ENCODE results near the gene KIAA1549. TPM values are rescaled to one million over a fixed set of nuclear protein-coding genes. Genes with fewer than 3 reads are reported as not detected.

The KIAA1549 gene
- total and polyA plus RNA-seq, 2 of the 8 experiments (the other 6 are each of a cell fraction or from before 2014, with no cell fraction given), result 6.5 to 17.3 TPM

DNA sequence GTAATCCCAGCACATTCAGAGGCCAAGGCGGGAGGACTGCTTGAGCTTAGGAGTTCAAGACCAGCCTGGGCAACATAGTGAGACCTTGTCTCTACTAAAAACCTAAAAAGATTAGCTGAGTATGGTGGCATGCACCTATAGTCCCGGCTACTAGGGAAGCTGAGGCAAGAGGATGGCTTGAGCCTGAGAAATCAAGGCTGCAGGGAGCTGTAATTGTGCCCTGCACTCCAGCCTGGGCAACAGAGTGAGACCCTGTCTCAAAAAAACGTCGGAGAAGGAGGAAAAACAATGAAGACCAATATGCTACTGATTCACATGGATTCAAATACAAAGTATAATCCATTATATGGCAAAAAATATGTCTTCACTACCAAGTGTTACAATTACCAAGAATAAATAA is 41.1 kb upstream of the KIAA1549 start (continued):
- TF ChIP-seq, protein P1, sequence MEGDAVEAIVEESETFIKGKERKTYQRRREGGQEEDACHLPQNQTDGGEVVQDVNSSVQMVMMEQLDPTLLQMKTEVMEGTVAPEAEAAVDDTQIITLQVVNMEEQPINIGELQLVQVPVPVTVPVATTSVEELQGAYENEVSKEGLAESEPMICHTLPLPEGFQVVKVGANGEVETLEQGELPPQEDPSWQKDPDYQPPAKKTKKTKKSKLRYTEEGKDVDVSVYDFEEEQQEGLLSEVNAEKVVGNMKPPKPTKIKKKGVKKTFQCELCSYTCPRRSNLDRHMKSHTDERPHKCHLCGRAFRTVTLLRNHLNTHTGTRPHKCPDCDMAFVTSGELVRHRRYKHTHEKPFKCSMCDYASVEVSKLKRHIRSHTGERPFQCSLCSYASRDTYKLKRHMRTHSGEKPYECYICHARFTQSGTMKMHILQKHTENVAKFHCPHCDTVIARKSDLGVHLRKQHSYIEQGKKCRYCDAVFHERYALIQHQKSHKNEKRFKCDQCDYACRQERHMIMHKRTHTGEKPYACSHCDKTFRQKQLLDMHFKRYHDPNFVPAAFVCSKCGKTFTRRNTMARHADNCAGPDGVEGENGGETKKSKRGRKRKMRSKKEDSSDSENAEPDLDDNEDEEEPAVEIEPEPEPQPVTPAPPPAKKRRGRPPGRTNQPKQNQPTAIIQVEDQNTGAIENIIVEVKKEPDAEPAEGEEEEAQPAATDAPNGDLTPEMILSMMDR (IDR thresholded peaks at IDR 0.05; ENCODE audit: control extremely low read depth in 1 of 3, insufficient read depth in 1 of 3, low read depth in 1 of 3, low read length in 3 of 3), result no peak
- TF ChIP-seq GTF2F1 (IDR thresholded peaks at IDR 0.05; ENCODE audit: borderline replicate concordance, low read depth, low read length) (no peak), MAFK (IDR thresholded peaks at IDR 0.05; ENCODE audit: low read depth, low read length) (no peak), CBX5 (IDR thresholded peaks at IDR 0.05; ENCODE audit: low read depth, low read length) (no peak), NRF1 (IDR thresholded peaks at IDR 0.05; ENCODE audit: low read depth, low read length) (no peak), GABPA (IDR thresholded peaks at IDR 0.05; ENCODE audit: borderline replicate concordance, insufficient read depth, low read length) (no peak), JUN (IDR thresholded peaks at IDR 0.05; ENCODE audit: low read depth, low read length) (no peak)
- TF ChIP-seq, protein P2, sequence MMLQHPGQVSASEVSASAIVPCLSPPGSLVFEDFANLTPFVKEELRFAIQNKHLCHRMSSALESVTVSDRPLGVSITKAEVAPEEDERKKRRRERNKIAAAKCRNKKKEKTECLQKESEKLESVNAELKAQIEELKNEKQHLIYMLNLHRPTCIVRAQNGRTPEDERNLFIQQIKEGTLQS (IDR thresholded peaks at IDR 0.05; ENCODE audit: insufficient read depth, low read depth, low read length), result no peak

All from H1 (cell line).